Calu3 (cell line): ENCODE measurements around the gene WASF1. TPM values are rescaled to one million over a fixed set of nuclear protein-coding genes. Genes with fewer than 3 reads are reported as not detected.

Experiments
- BruUV-seq: library from RNA; stranded (reverse); fragments of 400-500 nt; replicated peaks from 2 replicates; lab custom pipeline; 2021; lab: Mats Ljungman, UMichigan
- CTCF ChIA-PET: fragments of 300-600 bp; sonication (Branson Sonifier 250); formaldehyde crosslinking; loops from one replicate; lab custom pipeline; 2022; ENCODE audit warnings: antibody characterized with exemption; lab: Charles Lee
- DNase-seq: peaks from one replicate; pipeline ENCODE4 v3.0.0; 2022
- H3K27ac Mint-ChIP-seq: one replicate; pipeline ENCODE4 v1.8.0; 2022; ENCODE audit warnings: mixed read lengths; ENCODE audit not compliant: unreplicated experiment
- H3K27me3 Mint-ChIP-seq: one replicate; pipeline ENCODE4 v1.8.0; 2022; ENCODE audit warnings: mixed read lengths; ENCODE audit not compliant: unreplicated experiment
- H3K36me3 Mint-ChIP-seq: one replicate; pipeline ENCODE4 v1.8.0; 2022; ENCODE audit warnings: mild to moderate bottlenecking, moderate library complexity, mixed read lengths; ENCODE audit not compliant: insufficient read depth, unreplicated experiment
- H3K4me1 Mint-ChIP-seq: one replicate; pipeline ENCODE4 v1.8.0; 2022; ENCODE audit warnings: mild to moderate bottlenecking, low read depth, mixed read lengths; ENCODE audit not compliant: unreplicated experiment
- H3K4me3 Mint-ChIP-seq: one replicate; pipeline ENCODE4 v1.8.0; 2022; ENCODE audit warnings: mild to moderate bottlenecking, low read depth, moderate library complexity, mixed read lengths; ENCODE audit not compliant: unreplicated experiment
- H3K9me3 Mint-ChIP-seq: one replicate; pipeline ENCODE4 v1.8.0; 2022; ENCODE audit warnings: low read depth, mixed read lengths; ENCODE audit not compliant: unreplicated experiment
- CTCF ChIP-seq: fragments of 200-600 bp; IDR thresholded peaks from one replicate; pipeline ENCODE4 v1.8.0; 2022; ENCODE audit warnings: antibody characterized with exemption; ENCODE audit not compliant: unreplicated experiment
- intact Hi-C: fragments of 100-400 bp; cut with micrococcal nuclease; formaldehyde crosslinking; loops from one replicate; pipeline ENCODE4 v1.10.0; 2022; ENCODE audit not compliant: unreplicated experiment
- total RNA-seq: library from RNA; stranded (reverse); gene quantifications from 2 replicates; pipeline ENCODE4 v1.2.3, GENCODE V29; 2022

Gene WASF1
- total RNA-seq, 1 experiment from 2014 or later: 12.7 TPM

- H3K27ac Mint-ChIP-seq: no peak overlapping the region
- H3K9me3 Mint-ChIP-seq: no peaks in the 10 kb centered on the region
- H3K27me3 Mint-ChIP-seq: no peaks in the 10 kb centered on the region
- intact Hi-C loops: no loop called here
- no peak for DNase-seq
- TF ChIP-seq CTCF: no peak
- BruUV-seq: no TSS peak
- no peaks in the 10 kb centered on the region for H3K36me3 Mint-ChIP-seq
- CTCF ChIA-PET: no interaction called here
- H3K4me3 Mint-ChIP-seq: no peak overlapping the region
- H3K4me1 Mint-ChIP-seq: no peaks in the 10 kb centered on the region
These were observed 12.0 kb upstream of the WASF1 start for GRCh38 chr6:110191477-110191876.

- H3K4me1 Mint-ChIP-seq: no peaks in the 10 kb centered on the region
- BruUV-seq: no TSS peak
These were observed 11.3 kb upstream of the WASF1 start for GRCh38 chr6:110190726-110191125.

GRCh38 chr6:110188791-110189190, 9.3 kb upstream of the WASF1 start:
- intact Hi-C loops: no loop called here
- H3K27ac Mint-ChIP-seq: no peak overlapping the region
- CTCF ChIA-PET: no interaction called here
- H3K4me3 Mint-ChIP-seq: no peak overlapping the region
- no peaks in the 10 kb centered on the region for H3K36me3 Mint-ChIP-seq
- no TSS peak for BruUV-seq
- no peaks in the 10 kb centered on the region for H3K9me3 Mint-ChIP-seq
- no peaks in the 10 kb centered on the region for H3K4me1 Mint-ChIP-seq
- DNase-seq: no peak
- H3K27me3 Mint-ChIP-seq: no peaks in the 10 kb centered on the region
- no peak for TF ChIP-seq CTCF

More at GRCh38 chr6:110190726-110191125, 11.3 kb upstream of the WASF1 start:
- H3K27ac Mint-ChIP-seq: no peak overlapping the region
- no peaks in the 10 kb centered on the region for H3K9me3 Mint-ChIP-seq
- intact Hi-C loops: no loop called here
- CTCF ChIA-PET: no interaction called here
- H3K4me3 Mint-ChIP-seq: no peak overlapping the region
- no peak for TF ChIP-seq CTCF
- DNase-seq: no peak
- H3K27me3 Mint-ChIP-seq: no peaks in the 10 kb centered on the region
- H3K36me3 Mint-ChIP-seq: no peaks in the 10 kb centered on the region

- TF ChIP-seq CTCF: no peak
- H3K9me3 Mint-ChIP-seq: no peaks in the 10 kb centered on the region
- BruUV-seq: no TSS peak
- H3K36me3 Mint-ChIP-seq: no peaks in the 10 kb centered on the region
- H3K4me1 Mint-ChIP-seq: no peaks in the 10 kb centered on the region
- intact Hi-C loops: no loop called here
- H3K27me3 Mint-ChIP-seq: no peaks in the 10 kb centered on the region
- CTCF ChIA-PET: no interaction called here
- H3K4me3 Mint-ChIP-seq: no peak overlapping the region
- H3K27ac Mint-ChIP-seq: no peak overlapping the region
- DNase-seq: no peak
These were observed 6.4 kb upstream of the WASF1 start for GRCh38 chr6:110185879-110186278.
